T-helper 17 cell (primary cell): ENCODE measurements around the gene GLIS1. TPM values are rescaled to one million over a fixed set of nuclear protein-coding genes. Genes with fewer than 3 reads are reported as not detected.

Experiments used
- ATAC-seq: fragments of 150-1000 bp; cut with Tn5 transposase; 2 replicates; pipeline ENCODE4 v1.10.0; 2021; ENCODE audit warnings: mild to moderate bottlenecking, moderate library complexity
- DNase-seq, 3 donors: peaks; one replicate each; pipeline versions ENCODE4 v3.0.0 to v3.0.0-alpha.2; 2020 to 2021
- H3K9me3 ChIP-seq: one replicate; pipeline ENCODE4 v1.7.0; 2013; ENCODE audit warnings: low read length, mild to moderate bottlenecking; ENCODE audit not compliant: control insufficient read depth, poor library complexity, severe bottlenecking
- H3K27ac Mint-ChIP-seq: one replicate; pipeline ENCODE4 v1.8.0; 2022; ENCODE audit warnings: mild to moderate bottlenecking, moderate library complexity, mixed read lengths
- H3K27me3 Mint-ChIP-seq: one replicate; pipeline ENCODE4 v1.8.0; 2022; ENCODE audit warnings: mixed read lengths
- H3K36me3 Mint-ChIP-seq: one replicate; pipeline ENCODE4 v1.8.0; 2022; ENCODE audit warnings: low read depth, mixed read lengths
- H3K4me1 Mint-ChIP-seq: one replicate; pipeline ENCODE4 v1.8.0; 2022; ENCODE audit warnings: mild to moderate bottlenecking, mixed read lengths
- H3K4me3 Mint-ChIP-seq: one replicate; pipeline ENCODE4 v1.8.0; 2022; ENCODE audit warnings: mild to moderate bottlenecking, moderate library complexity, mixed read lengths
- total RNA-seq, 4 donors: library from RNA in 2 of 4; stranded (reverse) in 2 of 4; gene quantifications; one replicate each; pipeline ENCODE4 v1.2.3 and lab custom pipeline; 2022 to 2026

Gene GLIS1
- total RNA-seq, 2 donors from 2014 or later: not detected

- H3K27me3 Mint-ChIP-seq: peaks cover 25% of the 10 kb centered on the region
- no peak overlapping the region for H3K27ac Mint-ChIP-seq
- ATAC-seq (no peak), DNase-seq (peak in 1 of 3 donors; percentile 1)
- H3K9me3 ChIP-seq: no peaks in the 10 kb centered on the region
- H3K36me3 Mint-ChIP-seq: no peaks in the 10 kb centered on the region
- no peak overlapping the region for H3K4me3 Mint-ChIP-seq
- H3K4me1 Mint-ChIP-seq: no peaks in the 10 kb centered on the region
Observed at GRCh38 chr1:53544728-53545515, 194.0 kb downstream of the GLIS1 start.

DNA sequence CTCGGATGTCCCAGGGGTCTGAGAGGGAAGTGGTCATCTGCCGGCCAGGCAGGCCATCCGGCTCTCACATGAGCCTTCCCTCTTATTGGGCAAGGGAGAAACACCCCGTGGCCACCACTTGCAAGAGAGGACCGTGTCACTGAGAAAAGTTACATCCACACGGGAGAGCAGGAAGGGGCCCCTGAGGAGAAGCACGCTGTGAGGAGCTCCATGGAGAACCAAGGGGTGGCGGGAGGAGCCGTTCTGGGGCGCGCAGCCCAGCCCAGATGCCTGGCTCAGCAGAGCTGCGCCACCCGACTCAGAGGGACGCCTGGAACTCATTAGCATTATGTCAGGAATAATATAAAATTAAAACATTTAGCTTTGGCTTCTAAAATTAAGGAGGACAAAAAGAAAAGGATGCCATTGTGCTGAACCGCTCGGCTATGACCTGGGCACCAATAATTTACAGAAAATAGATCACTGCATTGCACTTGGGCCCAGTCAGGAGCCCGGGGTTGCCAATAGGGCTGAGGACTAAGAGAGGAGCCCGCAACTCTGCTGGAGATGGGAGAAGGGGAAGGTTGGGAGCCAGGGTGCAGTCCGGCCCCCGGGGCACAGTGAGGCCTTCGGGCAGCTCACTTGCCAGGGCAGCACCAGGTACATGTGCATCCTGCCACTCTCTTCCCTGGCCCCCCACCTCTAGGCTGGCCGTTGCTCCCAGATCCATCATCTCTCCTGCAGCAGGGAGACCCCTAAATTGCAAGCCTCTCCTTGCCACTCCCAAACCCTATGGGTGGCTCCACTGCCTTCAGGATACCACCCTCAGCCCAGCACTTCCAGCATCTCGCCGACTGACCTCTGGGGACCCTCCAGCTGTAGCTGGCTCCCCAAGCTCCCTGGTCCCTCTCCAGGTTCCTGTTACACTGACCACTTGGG lies 194.9 kb downstream of the GLIS1 start:
- peaks cover 5% of the 10 kb centered on the region for H3K4me1 Mint-ChIP-seq
- H3K27me3 Mint-ChIP-seq: peaks cover 29% of the 10 kb centered on the region
- H3K9me3 ChIP-seq: no peaks in the 10 kb centered on the region
- no peak for ATAC-seq
- no peak overlapping the region for H3K27ac Mint-ChIP-seq
- peak in 1 of 3 donors; percentile 6 for DNase-seq
- no peak overlapping the region for H3K4me3 Mint-ChIP-seq
- H3K36me3 Mint-ChIP-seq: peaks cover 5% of the 10 kb centered on the region

DNA sequence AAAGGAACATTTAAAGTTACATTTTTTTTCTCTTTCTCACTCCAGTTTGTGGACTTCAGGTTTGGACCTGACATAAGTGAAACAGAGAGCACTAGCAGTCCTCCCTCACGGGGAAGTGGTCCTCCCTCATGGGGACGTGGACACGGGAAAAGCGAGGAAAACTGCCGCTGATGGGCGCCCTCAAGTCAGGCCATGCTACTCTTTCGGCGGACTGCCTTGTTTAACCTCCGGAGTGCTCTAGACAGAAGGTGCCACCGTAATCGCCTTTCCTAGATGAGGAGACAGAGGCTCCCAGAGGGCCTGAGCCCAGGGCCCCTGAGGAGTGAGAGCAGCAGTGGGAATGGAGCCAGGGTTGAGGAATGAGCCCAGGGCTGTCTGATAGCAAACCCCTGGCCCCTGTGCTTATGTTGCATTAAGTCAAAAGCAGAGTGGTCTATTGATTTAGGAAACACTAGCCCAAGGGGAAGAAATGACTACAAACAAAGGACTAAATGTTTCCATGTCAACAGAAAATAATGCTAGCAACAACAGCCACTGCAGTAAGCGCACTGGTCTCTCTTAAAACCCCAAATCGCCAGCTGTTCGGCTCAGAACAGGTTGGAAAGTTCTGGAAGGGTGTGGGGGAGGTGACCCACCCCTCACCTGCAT lies 195.7 kb downstream of the GLIS1 start:
- H3K4me3 Mint-ChIP-seq: no peak overlapping the region
- no peak overlapping the region for H3K27ac Mint-ChIP-seq
- DNase-seq: no peak

GRCh38 chr1:53542551-53542950 lies 196.4 kb downstream of the GLIS1 start:
- H3K9me3 ChIP-seq: no peaks in the 10 kb centered on the region
- DNase-seq: no peak
- Mint-ChIP-seq H3K27ac (no peak overlapping the region), H3K4me1 (peaks cover 5% of the 10 kb centered on the region), H3K36me3 (peaks cover 5% of the 10 kb centered on the region), H3K27me3 (peaks cover 39% of the 10 kb centered on the region), H3K4me3 (no peak overlapping the region)
- ATAC-seq: no peak

More for the DNA sequence above, 195.7 kb downstream of the GLIS1 start:
- peaks cover 5% of the 10 kb centered on the region for H3K4me1 Mint-ChIP-seq
- no peaks in the 10 kb centered on the region for H3K9me3 ChIP-seq
- ATAC-seq: no peak
- peaks cover 5% of the 10 kb centered on the region for H3K36me3 Mint-ChIP-seq
- peaks cover 32% of the 10 kb centered on the region for H3K27me3 Mint-ChIP-seq

- no peak for DNase-seq
- peaks cover 38% of the 10 kb centered on the region for H3K27me3 Mint-ChIP-seq
- no peak for ATAC-seq
- peaks cover 5% of the 10 kb centered on the region for H3K36me3 Mint-ChIP-seq
- H3K4me3 Mint-ChIP-seq: no peak overlapping the region
- peaks cover 5% of the 10 kb centered on the region for H3K4me1 Mint-ChIP-seq
- H3K27ac Mint-ChIP-seq: no peak overlapping the region
- H3K9me3 ChIP-seq: no peaks in the 10 kb centered on the region
Observed at GRCh38 chr1:53541761-53542550, 197.0 kb downstream of the GLIS1 start.

- Mint-ChIP-seq H3K36me3 (peaks cover 5% of the 10 kb centered on the region), H3K27me3 (peaks cover 39% of the 10 kb centered on the region), H3K27ac (no peak overlapping the region), H3K4me3 (no peak overlapping the region), H3K4me1 (peaks cover 5% of the 10 kb centered on the region)
- no peak for ATAC-seq
- H3K9me3 ChIP-seq: no peaks in the 10 kb centered on the region
- no peak for DNase-seq
Observed at GRCh38 chr1:53541263-53541625, 197.7 kb downstream of the GLIS1 start.

- DNase-seq: no peak
- no peak for ATAC-seq
- H3K27me3 Mint-ChIP-seq: peaks cover 44% of the 10 kb centered on the region
Observed at GRCh38 chr1:53540604-53541262, 198.2 kb downstream of the GLIS1 start.

GRCh38 chr1:53539711-53540603 lies 199.0 kb downstream of the GLIS1 start:
- no peak for DNase-seq
- H3K36me3 Mint-ChIP-seq: peaks cover 5% of the 10 kb centered on the region
- H3K9me3 ChIP-seq: no peaks in the 10 kb centered on the region

More at GRCh38 chr1:53540604-53541262, 198.2 kb downstream of the GLIS1 start:
- no peak overlapping the region for H3K4me3 Mint-ChIP-seq
- peaks cover 5% of the 10 kb centered on the region for H3K4me1 Mint-ChIP-seq
- peaks cover 5% of the 10 kb centered on the region for H3K36me3 Mint-ChIP-seq
- H3K27ac Mint-ChIP-seq: no peak overlapping the region
- H3K9me3 ChIP-seq: no peaks in the 10 kb centered on the region

GRCh38 chr1:53539226-53539625 lies 199.7 kb downstream of the GLIS1 start:
- H3K36me3 Mint-ChIP-seq: peaks cover 5% of the 10 kb centered on the region
- peaks cover 51% of the 10 kb centered on the region for H3K27me3 Mint-ChIP-seq
- no peak overlapping the region for H3K27ac Mint-ChIP-seq
- DNase-seq (no peak), ATAC-seq (no peak)
- H3K4me3 Mint-ChIP-seq: no peak overlapping the region
- no peaks in the 10 kb centered on the region for H3K9me3 ChIP-seq
- peaks cover 7% of the 10 kb centered on the region for H3K4me1 Mint-ChIP-seq

More at GRCh38 chr1:53539711-53540603, 199.0 kb downstream of the GLIS1 start:
- H3K4me3 Mint-ChIP-seq: no peak overlapping the region
- peaks cover 52% of the 10 kb centered on the region for H3K27me3 Mint-ChIP-seq
- H3K27ac Mint-ChIP-seq: no peak overlapping the region
- ATAC-seq: no peak
- peaks cover 7% of the 10 kb centered on the region for H3K4me1 Mint-ChIP-seq

- H3K27me3 Mint-ChIP-seq: peaks cover 54% of the 10 kb centered on the region
- H3K4me3 Mint-ChIP-seq: no peak overlapping the region
- no peak overlapping the region for H3K27ac Mint-ChIP-seq
- no peaks in the 10 kb centered on the region for H3K9me3 ChIP-seq
- ATAC-seq (no peak), DNase-seq (no peak)
- peaks cover 5% of the 10 kb centered on the region for H3K36me3 Mint-ChIP-seq
- peaks cover 9% of the 10 kb centered on the region for H3K4me1 Mint-ChIP-seq
Observed at GRCh38 chr1:53536606-53537005, 202.4 kb downstream of the GLIS1 start.

DNA sequence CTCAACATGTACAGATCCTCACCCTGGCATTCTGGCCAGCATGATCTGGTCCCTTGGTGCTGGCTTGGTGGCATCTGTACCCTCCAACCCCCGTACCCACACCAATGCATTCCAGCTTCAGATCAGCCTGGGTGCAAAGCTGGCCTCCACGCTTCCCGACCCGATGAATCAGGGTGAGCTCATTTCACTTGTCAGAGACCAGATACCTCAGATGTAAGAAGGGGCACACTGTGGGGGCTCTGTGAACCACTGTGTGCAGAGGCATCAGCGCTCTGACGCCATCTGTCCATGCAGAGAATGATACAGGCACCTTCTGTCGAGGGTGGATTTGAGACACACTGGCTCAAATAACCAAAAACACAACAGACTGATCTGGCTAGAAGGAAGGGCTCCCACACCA lies 203.1 kb downstream of the GLIS1 start:
- H3K4me1 Mint-ChIP-seq: peaks cover 9% of the 10 kb centered on the region
- no peaks in the 10 kb centered on the region for H3K9me3 ChIP-seq
- peaks cover 5% of the 10 kb centered on the region for H3K36me3 Mint-ChIP-seq
- ATAC-seq: no peak
- H3K4me3 Mint-ChIP-seq: no peak overlapping the region
- H3K27me3 Mint-ChIP-seq: peaks cover 54% of the 10 kb centered on the region
- no peak for DNase-seq
- H3K27ac Mint-ChIP-seq: no peak overlapping the region
